Uterus (tissue), 4 donors: ENCODE measurements around the gene FAM171A2. TPM values are rescaled to one million over a fixed set of nuclear protein-coding genes. Genes with fewer than 3 reads are reported as not detected.
"Not testable (repeated sequence)": the region's sequence is repeated elsewhere in the genome, so short reads cannot be mapped to it uniquely, and the experiment has no call there.

Source experiments
- DNase-seq, 2 donors: peaks; one replicate each; pipeline ENCODE4 v3.0.0-alpha.2; 2019 to 2020
- H3K27ac ChIP-seq, 2 donors: fragments of 200-600 bp; sonication (generic); 1 replicate in 1 of 2; 2 replicates in 1 of 2; pipeline ENCODE4 v1.5.1; 2016 to 2018
- H3K27me3 ChIP-seq, 2 donors: fragments of 200-600 bp; sonication (generic); one replicate each; pipeline ENCODE4 v1.5.1; 2018 to 2019; ENCODE audit warnings: control low read depth in 1 of 2
- H3K36me3 ChIP-seq, 2 donors: fragments of 200-600 bp; sonication (generic); one replicate each; pipeline ENCODE4 v1.5.1; 2019; ENCODE audit warnings: control low read depth in 1 of 2
- H3K4me1 ChIP-seq, 2 donors: fragments of 200-600 bp; sonication (generic); one replicate each; pipeline ENCODE4 v1.5.1; 2018 to 2019; ENCODE audit warnings: control low read depth in 1 of 2
- H3K4me3 ChIP-seq, 2 donors: fragments of 200-600 bp; sonication (generic); 1 replicate in 1 of 2; 2 replicates in 1 of 2; pipeline ENCODE4 v1.5.1; 2018 to 2019; ENCODE audit warnings: mild to moderate bottlenecking in 1 of 2
- H3K9me3 ChIP-seq, 2 donors: fragments of 200-600 bp; sonication (generic); one replicate each; pipeline ENCODE4 v1.5.1; 2019; ENCODE audit warnings: control low read depth in 1 of 2
- POLR2A ChIP-seq, 2 donors: fragments of 450-650 bp; IDR thresholded peaks; one replicate each; pipeline ENCODE4 v1.6.1; 2016; ENCODE audit warnings: antibody characterized with exemption in 2 of 2, mild to moderate bottlenecking in 1 of 2, moderate library complexity in 1 of 2
- intact Hi-C: fragments of 100-400 bp; cut with DNase I; formaldehyde crosslinking; loops from one replicate; pipeline ENCODE4 v1.15.1; 2023; ENCODE audit warnings: low total_unique reads
- total RNA-seq, 4 donors: library from RNA; depleted of rRNA in 3 of 4; stranded (reverse); fragments of >200 nt in 3 of 4; gene quantifications; one replicate each; pipeline versions ENCODE4 v1.1.0 to v1.2.4, GENCODE V29; 2014 to 2023
- TF ChIP-seq, protein P1 (sequence below), 4 experiments: fragments of 200-600 bp in 2 of 4; fragments of 450-650 bp in 2 of 4; sonication (generic) in 2 of 4; IDR thresholded peaks; one replicate each; pipeline ENCODE4 v1.5.1; 2016 to 2019; ENCODE audit warnings: antibody characterized with exemption in 4 of 4, mild to moderate bottlenecking in 2 of 4, moderate library complexity in 1 of 4
- donor health status: DM: yes; HTN: yes; CAD: no.

The FAM171A2 gene
- total RNA-seq, 4 donors from 2014 or later = 0.77 to 32.1 (median 14.2) TPM

DNA sequence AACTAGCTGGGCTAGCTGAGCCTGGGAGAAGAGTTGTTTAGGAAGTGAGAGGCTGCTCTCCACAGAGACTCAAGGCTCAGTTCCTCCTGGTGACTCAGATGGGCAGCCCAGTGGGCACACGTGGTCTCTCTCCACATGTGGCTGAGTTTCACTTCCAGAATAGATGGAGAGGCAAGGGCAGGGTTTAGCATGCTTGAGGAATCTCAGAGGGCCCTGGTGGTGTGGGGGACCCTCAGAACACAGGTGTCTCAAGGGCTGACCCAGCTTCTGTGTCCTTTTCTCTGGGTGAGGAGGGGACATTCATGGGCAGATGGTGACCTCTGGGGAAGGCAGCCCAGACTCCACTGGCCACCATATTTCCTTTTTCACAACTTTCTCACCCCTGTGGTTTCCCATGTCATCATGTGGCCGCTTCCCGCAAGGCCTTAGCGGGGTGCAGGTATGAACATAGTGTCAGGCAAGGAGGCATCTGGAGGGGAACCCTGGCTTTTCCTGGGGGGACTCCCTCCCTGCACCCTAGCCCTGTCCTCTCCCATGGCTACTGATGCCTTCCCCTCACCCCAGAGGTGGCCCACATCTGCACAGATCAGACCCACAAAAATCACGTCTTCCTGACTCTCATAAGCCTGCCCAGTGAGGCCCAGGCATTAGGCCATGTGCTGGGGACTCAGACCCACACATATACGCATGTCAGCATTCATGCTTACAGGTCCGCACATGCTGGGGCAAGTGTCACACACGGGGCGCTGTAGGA, 15.2 kb downstream of the FAM171A2 start:
- no peak for TF ChIP-seq POLR2A (IDR thresholded peaks at IDR 0.05)
- TF ChIP-seq, protein P1, sequence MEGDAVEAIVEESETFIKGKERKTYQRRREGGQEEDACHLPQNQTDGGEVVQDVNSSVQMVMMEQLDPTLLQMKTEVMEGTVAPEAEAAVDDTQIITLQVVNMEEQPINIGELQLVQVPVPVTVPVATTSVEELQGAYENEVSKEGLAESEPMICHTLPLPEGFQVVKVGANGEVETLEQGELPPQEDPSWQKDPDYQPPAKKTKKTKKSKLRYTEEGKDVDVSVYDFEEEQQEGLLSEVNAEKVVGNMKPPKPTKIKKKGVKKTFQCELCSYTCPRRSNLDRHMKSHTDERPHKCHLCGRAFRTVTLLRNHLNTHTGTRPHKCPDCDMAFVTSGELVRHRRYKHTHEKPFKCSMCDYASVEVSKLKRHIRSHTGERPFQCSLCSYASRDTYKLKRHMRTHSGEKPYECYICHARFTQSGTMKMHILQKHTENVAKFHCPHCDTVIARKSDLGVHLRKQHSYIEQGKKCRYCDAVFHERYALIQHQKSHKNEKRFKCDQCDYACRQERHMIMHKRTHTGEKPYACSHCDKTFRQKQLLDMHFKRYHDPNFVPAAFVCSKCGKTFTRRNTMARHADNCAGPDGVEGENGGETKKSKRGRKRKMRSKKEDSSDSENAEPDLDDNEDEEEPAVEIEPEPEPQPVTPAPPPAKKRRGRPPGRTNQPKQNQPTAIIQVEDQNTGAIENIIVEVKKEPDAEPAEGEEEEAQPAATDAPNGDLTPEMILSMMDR (IDR thresholded peaks at IDR 0.05) = no peak
- Histone ChIP-seq H3K4me3 (no peak overlapping the region), H3K27me3 (no peaks in the 10 kb centered on the region), H3K9me3 (no peaks in the 10 kb centered on the region), H3K27ac (no peak overlapping the region), H3K4me1 (no peaks in the 10 kb centered on the region), H3K36me3 (no peaks in the 10 kb centered on the region)
- no peak for DNase-seq
- intact Hi-C loops = no loop called here

DNA sequence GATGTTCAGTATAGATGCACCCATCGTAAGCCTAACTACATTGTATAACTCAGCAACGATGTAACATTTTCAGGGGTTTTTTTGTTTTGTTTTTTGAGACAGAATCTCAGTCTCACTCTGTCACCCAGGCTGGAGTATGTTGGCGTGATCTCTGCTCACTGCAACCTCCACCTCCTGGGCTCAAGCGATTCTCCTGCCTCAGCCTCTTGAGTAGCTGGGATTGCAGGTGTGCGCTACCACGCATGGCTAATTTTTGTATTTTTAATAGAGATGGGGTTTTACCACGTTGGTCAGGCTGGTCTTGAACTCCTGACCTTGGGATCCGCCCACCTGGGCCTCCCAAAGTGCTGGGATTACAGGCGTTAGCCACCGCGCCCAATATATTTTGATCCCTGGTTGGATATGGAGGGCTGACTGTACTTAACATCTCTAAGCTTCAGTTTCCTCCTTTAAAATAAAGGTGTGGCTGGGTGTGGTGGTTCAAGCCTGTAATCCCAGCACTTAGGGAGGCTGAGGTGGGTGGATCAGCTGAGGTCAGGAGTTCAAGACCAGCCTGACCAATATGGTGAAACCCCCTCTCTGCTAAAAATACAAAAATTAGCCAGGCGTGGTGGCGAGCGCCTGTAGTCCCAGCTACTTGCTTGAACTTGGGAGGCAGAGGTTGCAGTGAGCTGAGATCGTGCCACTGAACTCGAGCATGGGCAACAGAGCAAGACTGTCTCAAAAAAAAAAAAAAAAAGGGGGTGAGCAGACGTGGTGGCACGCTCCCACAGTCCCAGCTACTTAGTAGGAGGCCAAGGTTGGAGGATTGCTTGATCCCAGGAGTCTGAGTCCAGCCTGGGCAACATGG, 16.2 kb downstream of the FAM171A2 start:
- H3K4me3 ChIP-seq, DNase-seq, H3K9me3 ChIP-seq, intact Hi-C loops, H3K27me3 ChIP-seq, H3K36me3 ChIP-seq, H3K27ac ChIP-seq, H3K4me1 ChIP-seq: not testable (repeated sequence)

DNA sequence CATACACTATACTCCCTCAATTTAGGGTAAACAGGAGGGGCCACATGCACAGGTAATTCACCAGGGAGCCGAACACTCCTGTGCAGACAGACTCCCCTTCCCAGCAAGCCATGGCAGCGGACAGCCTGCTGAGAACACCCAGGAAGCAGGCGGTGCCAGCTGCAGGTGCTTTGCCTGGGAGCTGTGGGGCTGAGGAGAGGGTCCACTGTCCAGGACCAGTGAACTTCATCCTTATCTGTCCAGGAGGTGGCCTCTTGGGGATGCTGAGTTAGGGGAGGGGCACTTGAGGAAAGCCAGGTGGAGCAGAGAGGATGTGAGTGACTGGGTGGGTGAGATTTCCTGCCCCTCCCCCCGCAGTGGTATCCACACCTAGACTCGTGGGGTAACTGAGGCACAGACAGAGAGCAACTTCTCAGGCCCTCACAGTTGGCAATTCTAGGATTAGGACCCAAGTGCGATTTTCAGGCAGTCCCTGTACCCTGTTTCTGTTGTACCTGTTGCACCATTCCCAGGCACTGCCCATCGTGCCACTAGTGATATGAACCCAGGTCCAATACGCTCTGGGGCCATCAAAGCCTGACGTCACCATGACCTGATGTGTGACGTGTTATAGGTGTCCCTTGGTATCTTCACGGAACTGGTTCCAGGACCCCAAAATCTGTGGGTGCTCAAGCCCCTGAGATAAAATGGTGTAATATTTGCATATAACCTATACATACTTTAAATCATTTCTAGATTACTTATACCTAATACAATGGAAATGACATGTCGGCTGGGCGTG, 17.4 kb downstream of the FAM171A2 start:
- H3K4me3 ChIP-seq = peak overlapping the region in 1 of 2 donors; percentile 75
- no peaks in the 10 kb centered on the region for H3K9me3 ChIP-seq
- intact Hi-C loops = no loop called here
- H3K4me1 ChIP-seq = no peaks in the 10 kb centered on the region
- no peak for TF ChIP-seq POLR2A (IDR thresholded peaks at IDR 0.05)
- TF ChIP-seq, protein P1 (IDR thresholded peaks at IDR 0.05) = no peak
- H3K36me3 ChIP-seq = no peaks in the 10 kb centered on the region
- H3K27ac ChIP-seq = peak overlapping the region; percentile 81 to 91
- no peaks in the 10 kb centered on the region for H3K27me3 ChIP-seq
- no peak for DNase-seq

DNA sequence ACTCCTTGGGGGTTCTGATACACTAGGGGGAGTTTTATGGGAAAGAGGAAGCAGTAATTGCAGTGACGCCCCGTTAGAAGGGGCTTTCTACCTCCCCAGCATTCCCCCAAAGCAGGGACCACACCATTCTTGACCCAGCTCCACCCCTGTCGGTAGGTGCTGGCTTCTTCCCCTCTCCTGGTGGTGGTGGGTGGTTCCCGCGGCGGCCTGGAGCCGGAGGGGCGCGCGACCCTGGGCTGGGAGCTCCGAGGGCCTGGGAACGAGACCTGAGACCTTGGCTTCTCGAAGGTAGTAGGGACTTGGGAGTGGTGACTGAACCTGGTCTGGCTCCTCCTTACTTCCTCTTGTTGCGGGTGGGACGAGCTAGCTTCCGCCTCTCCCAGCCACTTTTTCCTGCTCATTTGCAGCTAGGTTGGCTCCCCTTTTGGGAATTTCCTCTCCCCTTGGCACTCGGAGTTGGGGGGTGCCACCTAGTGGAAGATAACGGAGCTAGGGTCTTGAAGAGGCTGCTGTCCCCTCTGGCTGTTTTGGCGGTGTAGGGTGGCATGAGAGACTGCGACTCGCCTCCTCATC, 18.1 kb downstream of the FAM171A2 start:
- no peaks in the 10 kb centered on the region for H3K9me3 ChIP-seq
- no peaks in the 10 kb centered on the region for H3K36me3 ChIP-seq
- intact Hi-C loops = no loop called here
- peak; percentile 56 to 69 for DNase-seq
- TF ChIP-seq POLR2A (IDR thresholded peaks at IDR 0.05) = no peak
- TF ChIP-seq, protein P1 (IDR thresholded peaks at IDR 0.05) = peak; percentile 49 to 57 (median 54)
- peak overlapping the region; percentile 81 to 91 for H3K27ac ChIP-seq
- H3K4me3 ChIP-seq = peak overlapping the region; percentile 75 to 90
- H3K27me3 ChIP-seq = no peaks in the 10 kb centered on the region
- no peaks in the 10 kb centered on the region for H3K4me1 ChIP-seq

DNA sequence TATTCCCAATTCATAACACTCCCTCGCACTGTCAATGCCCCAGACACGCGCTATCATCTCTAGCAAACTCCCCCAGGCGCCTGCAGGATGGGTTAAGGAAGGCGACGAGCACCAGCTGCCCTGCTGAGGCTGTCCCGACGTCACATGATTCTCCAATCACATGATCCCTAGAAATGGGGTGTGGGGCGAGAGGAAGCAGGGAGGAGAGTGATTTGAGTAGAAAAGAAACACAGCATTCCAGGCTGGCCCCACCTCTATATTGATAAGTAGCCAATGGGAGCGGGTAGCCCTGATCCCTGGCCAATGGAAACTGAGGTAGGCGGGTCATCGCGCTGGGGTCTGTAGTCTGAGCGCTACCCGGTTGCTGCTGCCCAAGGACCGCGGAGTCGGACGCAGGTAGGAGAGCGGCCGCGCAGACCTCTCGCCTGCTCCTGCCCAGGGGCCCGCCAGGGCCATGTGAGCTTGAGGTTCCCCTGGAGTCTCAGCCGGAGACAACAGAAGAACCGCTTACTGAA, 18.7 kb downstream of the FAM171A2 start, which contains the start of gene GRN:
Gene GRN, plus strand, starts transcription at position 364 of the 515 bp plus-strand sequence. CDS start 3,863 bp downstream, outside the sequence.
- H3K9me3 ChIP-seq = no peaks in the 10 kb centered on the region

More for the DNA sequence above, 18.7 kb downstream of the FAM171A2 start, which contains the start of gene GRN:
- intact Hi-C loops = no loop called here
- H3K27me3 ChIP-seq = no peaks in the 10 kb centered on the region
- peak; percentile 94 to 97 for DNase-seq
- H3K4me3 ChIP-seq = peak within 1 kb of the TSS; percentile 75 to 90
- peak; percentile 67 to 72 for TF ChIP-seq POLR2A (IDR thresholded peaks at IDR 0.05)
- TF ChIP-seq, protein P1 (IDR thresholded peaks at IDR 0.05) = no peak
- no peaks in the 10 kb centered on the region for H3K36me3 ChIP-seq
- H3K4me1 ChIP-seq = no peaks in the 10 kb centered on the region
- H3K27ac ChIP-seq = peak within 1 kb of the TSS; percentile 81 to 91
